ENCODE results near the gene N4BP2.

Gene N4BP2

DNA sequence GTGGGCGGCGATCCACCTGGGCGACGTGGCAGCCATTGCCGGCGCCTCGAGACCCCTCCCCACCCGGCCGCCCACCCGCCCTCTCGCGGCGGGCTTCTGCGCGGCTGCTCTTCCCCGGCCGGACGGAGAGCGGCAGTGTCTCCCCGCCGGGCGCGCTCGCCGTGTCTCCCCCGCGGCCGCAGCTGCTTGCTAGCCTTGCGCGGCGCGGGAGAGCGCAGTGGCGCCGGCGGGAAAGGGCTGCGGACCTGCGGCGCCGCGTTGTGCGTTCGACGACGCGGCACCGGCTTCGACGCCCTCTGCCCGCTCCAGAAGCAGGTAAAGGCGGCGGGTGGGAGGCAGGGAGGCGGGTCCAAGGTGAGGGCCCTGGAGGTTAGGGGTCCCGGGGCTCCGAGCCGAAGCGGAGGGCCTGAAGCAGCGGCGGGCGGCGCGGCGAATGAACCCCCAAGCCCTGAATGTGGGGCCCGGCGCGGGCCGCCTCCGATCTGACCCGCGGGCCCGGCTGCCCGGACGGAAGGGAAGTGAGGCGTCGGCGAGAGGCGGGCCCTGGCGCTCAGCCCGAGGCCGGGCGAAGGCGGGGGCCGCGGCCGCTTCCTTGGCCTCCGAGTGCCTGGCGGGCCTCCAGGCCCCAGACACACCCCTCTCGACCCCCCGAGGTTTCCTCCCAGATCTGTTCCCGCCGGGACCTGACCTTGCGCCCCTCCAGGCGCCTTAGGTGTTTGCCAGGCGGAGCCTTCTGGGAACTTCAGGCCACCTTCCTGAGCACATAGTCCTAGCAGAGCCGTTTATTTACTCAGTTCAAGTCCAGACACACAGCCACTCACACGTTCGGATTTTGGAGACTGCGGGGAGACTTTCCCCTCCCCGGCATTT, at the start of gene N4BP2 (continued):
- TF ChIP-seq, protein P1, sequence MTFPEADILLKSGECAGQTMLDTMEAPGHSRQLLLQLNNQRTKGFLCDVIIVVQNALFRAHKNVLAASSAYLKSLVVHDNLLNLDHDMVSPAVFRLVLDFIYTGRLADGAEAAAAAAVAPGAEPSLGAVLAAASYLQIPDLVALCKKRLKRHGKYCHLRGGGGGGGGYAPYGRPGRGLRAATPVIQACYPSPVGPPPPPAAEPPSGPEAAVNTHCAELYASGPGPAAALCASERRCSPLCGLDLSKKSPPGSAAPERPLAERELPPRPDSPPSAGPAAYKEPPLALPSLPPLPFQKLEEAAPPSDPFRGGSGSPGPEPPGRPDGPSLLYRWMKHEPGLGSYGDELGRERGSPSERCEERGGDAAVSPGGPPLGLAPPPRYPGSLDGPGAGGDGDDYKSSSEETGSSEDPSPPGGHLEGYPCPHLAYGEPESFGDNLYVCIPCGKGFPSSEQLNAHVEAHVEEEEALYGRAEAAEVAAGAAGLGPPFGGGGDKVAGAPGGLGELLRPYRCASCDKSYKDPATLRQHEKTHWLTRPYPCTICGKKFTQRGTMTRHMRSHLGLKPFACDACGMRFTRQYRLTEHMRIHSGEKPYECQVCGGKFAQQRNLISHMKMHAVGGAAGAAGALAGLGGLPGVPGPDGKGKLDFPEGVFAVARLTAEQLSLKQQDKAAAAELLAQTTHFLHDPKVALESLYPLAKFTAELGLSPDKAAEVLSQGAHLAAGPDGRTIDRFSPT (tag by site-specific recombination; IDR thresholded peaks at IDR 0.05): 0 out of 2 replicates have a peak, but pooled peaks have one; percentile 4
- TF ChIP-seq REPIN1 (tag by site-specific recombination; IDR thresholded peaks at IDR 0.05; ENCODE audit: low read depth): no peak
- TF ChIP-seq KLF8 (tag by site-specific recombination; IDR thresholded peaks at IDR 0.05): peak; percentile 45; the same call in 1 of the 2 replicates
- peak; percentile 65; the same call in 1 of the 2 replicates for TF ChIP-seq ZNF785 (tag by site-specific recombination; IDR thresholded peaks at IDR 0.05)
- no peak for TF ChIP-seq TRIM28 (IDR thresholded peaks at IDR 0.05; ENCODE audit: borderline replicate concordance, low read length)
- TF ChIP-seq GLIS2 (tag by site-specific recombination; IDR thresholded peaks at IDR 0.05): peak; percentile 84
- TF ChIP-seq HOXD13 (CRISPR knock-in tag; IDR thresholded peaks at IDR 0.05; ENCODE audit: borderline replicate concordance): no peak
- TF ChIP-seq ZNF350 (tag by site-specific recombination; IDR thresholded peaks at IDR 0.05): no peak
- TF ChIP-seq, protein P2, sequence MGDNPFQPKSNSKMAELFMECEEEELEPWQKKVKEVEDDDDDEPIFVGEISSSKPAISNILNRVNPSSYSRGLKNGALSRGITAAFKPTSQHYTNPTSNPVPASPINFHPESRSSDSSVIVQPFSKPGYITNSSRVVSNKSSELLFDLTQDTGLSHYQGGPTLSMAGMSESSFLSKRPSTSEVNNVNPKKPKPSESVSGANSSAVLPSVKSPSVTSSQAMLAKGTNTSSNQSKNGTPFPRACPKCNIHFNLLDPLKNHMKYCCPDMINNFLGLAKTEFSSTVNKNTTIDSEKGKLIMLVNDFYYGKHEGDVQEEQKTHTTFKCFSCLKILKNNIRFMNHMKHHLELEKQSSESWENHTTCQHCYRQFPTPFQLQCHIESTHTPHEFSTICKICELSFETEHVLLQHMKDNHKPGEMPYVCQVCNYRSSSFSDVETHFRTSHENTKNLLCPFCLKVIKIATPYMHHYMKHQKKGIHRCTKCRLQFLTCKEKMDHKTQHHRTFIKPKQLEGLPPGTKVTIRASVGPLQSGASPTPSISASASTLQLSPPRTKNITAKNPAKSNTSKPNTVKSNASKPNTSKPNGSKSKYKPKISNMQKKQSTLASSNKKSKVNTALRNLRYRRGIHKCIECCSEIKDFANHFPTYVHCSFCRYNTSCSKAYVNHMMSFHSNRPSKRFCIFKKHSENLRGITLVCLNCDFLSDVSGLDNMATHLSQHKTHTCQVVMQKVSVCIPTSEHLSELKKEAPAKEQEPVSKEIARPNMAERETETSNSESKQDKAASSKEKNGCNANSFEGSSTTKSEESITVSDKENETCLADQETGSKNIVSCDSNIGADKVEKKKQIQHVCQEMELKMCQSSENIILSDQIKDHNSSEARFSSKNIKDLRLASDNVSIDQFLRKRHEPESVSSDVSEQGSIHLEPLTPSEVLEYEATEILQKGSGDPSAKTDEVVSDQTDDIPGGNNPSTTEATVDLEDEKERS (tag by site-specific recombination; IDR thresholded peaks at IDR 0.05): no peak
- no peak for TF ChIP-seq RBAK (tag by site-specific recombination; IDR thresholded peaks at IDR 0.05)
- peak; percentile 32; the same call in 1 of the 2 replicates for TF ChIP-seq ZNF629 (tag by site-specific recombination; IDR thresholded peaks at IDR 0.05)
- TF ChIP-seq, protein P3, sequence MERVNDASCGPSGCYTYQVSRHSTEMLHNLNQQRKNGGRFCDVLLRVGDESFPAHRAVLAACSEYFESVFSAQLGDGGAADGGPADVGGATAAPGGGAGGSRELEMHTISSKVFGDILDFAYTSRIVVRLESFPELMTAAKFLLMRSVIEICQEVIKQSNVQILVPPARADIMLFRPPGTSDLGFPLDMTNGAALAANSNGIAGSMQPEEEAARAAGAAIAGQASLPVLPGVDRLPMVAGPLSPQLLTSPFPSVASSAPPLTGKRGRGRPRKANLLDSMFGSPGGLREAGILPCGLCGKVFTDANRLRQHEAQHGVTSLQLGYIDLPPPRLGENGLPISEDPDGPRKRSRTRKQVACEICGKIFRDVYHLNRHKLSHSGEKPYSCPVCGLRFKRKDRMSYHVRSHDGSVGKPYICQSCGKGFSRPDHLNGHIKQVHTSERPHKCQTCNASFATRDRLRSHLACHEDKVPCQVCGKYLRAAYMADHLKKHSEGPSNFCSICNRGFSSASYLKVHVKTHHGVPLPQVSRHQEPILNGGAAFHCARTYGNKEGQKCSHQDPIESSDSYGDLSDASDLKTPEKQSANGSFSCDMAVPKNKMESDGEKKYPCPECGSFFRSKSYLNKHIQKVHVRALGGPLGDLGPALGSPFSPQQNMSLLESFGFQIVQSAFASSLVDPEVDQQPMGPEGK (tag by site-specific recombination; IDR thresholded peaks at IDR 0.05): peak; percentile 88
- TF ChIP-seq ZNF501 (tag by site-specific recombination; IDR thresholded peaks at IDR 0.05): no peak
- no peak for TF ChIP-seq ZNF747 (tag by site-specific recombination; IDR thresholded peaks at IDR 0.05)
- no peak for TF ChIP-seq ZNF174 (tag by site-specific recombination; IDR thresholded peaks at IDR 0.05)
- no peak for TF ChIP-seq ZNF544 (tag by site-specific recombination; IDR thresholded peaks at IDR 0.05)
- TF ChIP-seq, protein P4, sequence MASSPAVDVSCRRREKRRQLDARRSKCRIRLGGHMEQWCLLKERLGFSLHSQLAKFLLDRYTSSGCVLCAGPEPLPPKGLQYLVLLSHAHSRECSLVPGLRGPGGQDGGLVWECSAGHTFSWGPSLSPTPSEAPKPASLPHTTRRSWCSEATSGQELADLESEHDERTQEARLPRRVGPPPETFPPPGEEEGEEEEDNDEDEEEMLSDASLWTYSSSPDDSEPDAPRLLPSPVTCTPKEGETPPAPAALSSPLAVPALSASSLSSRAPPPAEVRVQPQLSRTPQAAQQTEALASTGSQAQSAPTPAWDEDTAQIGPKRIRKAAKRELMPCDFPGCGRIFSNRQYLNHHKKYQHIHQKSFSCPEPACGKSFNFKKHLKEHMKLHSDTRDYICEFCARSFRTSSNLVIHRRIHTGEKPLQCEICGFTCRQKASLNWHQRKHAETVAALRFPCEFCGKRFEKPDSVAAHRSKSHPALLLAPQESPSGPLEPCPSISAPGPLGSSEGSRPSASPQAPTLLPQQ (tag by site-specific recombination; IDR thresholded peaks at IDR 0.05): peak; percentile 97
- TF ChIP-seq ZNF112 (tag by site-specific recombination; IDR thresholded peaks at IDR 0.05): no peak
- peak; percentile 47; the same call in 1 of the 2 replicates for TF ChIP-seq ZBTB20 (tag by site-specific recombination; IDR thresholded peaks at IDR 0.05)
- TF ChIP-seq SP7 (tag by site-specific recombination; IDR thresholded peaks at IDR 0.05): no peak; the same call in none of the 2 replicates
- TF ChIP-seq ZNF626 (tag by site-specific recombination; IDR thresholded peaks at IDR 0.05): no peak
- TF ChIP-seq SALL2 (tag by site-specific recombination; IDR thresholded peaks at IDR 0.05; ENCODE audit: borderline replicate concordance): peak; percentile 62; the same call in 1 of the 2 replicates
- TF ChIP-seq ZNF654 (tag by site-specific recombination; IDR thresholded peaks at IDR 0.05; ENCODE audit: low read depth): no peak
- TF ChIP-seq SCRT1 (tag by site-specific recombination; IDR thresholded peaks at IDR 0.05; ENCODE audit: borderline replicate concordance): no peak
- TF ChIP-seq, protein P5, sequence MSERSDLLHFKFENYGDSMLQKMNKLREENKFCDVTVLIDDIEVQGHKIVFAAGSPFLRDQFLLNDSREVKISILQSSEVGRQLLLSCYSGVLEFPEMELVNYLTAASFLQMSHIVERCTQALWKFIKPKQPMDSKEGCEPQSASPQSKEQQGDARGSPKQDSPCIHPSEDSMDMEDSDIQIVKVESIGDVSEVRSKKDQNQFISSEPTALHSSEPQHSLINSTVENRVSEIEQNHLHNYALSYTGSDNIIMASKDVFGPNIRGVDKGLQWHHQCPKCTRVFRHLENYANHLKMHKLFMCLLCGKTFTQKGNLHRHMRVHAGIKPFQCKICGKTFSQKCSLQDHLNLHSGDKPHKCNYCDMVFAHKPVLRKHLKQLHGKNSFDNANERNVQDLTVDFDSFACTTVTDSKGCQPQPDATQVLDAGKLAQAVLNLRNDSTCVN (tag by site-specific recombination; optimal IDR thresholded peaks at IDR 0.05): peak; percentile 70
- TF ChIP-seq ZNF19 (tag by site-specific recombination; IDR thresholded peaks at IDR 0.05; ENCODE audit: low read depth): no peak
- TF ChIP-seq, protein P6, sequence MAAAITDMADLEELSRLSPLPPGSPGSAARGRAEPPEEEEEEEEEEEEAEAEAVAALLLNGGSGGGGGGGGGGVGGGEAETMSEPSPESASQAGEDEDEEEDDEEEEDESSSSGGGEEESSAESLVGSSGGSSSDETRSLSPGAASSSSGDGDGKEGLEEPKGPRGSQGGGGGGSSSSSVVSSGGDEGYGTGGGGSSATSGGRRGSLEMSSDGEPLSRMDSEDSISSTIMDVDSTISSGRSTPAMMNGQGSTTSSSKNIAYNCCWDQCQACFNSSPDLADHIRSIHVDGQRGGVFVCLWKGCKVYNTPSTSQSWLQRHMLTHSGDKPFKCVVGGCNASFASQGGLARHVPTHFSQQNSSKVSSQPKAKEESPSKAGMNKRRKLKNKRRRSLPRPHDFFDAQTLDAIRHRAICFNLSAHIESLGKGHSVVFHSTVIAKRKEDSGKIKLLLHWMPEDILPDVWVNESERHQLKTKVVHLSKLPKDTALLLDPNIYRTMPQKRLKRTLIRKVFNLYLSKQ (tag by site-specific recombination; IDR thresholded peaks at IDR 0.05; ENCODE audit: borderline replicate concordance): no peak
- TF ChIP-seq MZF1 (tag by site-specific recombination; IDR thresholded peaks at IDR 0.05; ENCODE audit: borderline replicate concordance): no peak

Measured in HEK293 (cell line).